ENCODE results near the gene KRT82. TPM values are rescaled to one million over a fixed set of nuclear protein-coding genes. Genes with fewer than 3 reads are reported as not detected.

KRT82 gene
- total RNA-seq, 1 experiment from 2014 or later, result not detected

- no peak overlapping the region for H3K27ac Mint-ChIP-seq
- no peak overlapping the region for H3K18ac ChIP-seq (ENCODE audit: insufficient read length, low read depth, low read length)
Observed at GRCh38 chr12:52349196-52349595, 56.9 kb downstream of the KRT82 start.

More at GRCh38 chr12:52349196-52349595, 56.9 kb downstream of the KRT82 start:
- WGBS (ENCODE audit: extremely low coverage, insufficient read length, low lambda C conversion rate), result no CpG with 5 or more reads among the region's 6 CpGs
- no peak for TF ChIP-seq CTCF (conservative IDR thresholded peaks at IDR 0.05)
- H3K36me3 Mint-ChIP-seq (ENCODE audit: insufficient read depth in 1 of 3, low read depth in 3 of 3), result no peaks in the 10 kb centered on the region
- H2BK15ac ChIP-seq (ENCODE audit: low read depth, low read length), result no peak overlapping the region
- no peaks in the 10 kb centered on the region for H3K23me2 ChIP-seq (ENCODE audit: insufficient read length, low read depth, low read length, poor library complexity, severe bottlenecking)
- no peak overlapping the region for H3K9ac ChIP-seq (ENCODE audit: extremely low read depth, insufficient read length, low read length)
- peaks cover 2% of the 10 kb centered on the region in 2 experiments; a peak in 2 of 4 replicates for H3K4me1 Mint-ChIP-seq
- no peak overlapping the region for H3K23ac ChIP-seq (ENCODE audit: insufficient read length, low read depth, low read length)
- no peak overlapping the region for H3K27ac ChIP-seq (ENCODE audit: insufficient read length, low read depth, low read length)
- H4K5ac ChIP-seq (ENCODE audit: insufficient read length, low read depth, low read length), result no peak overlapping the region
- H2BK120ac ChIP-seq (ENCODE audit: low read depth, low read length, poor library complexity, severe bottlenecking), result no peak overlapping the region
- H3K9me3 Mint-ChIP-seq, result no peaks in the 10 kb centered on the region
- no peak overlapping the region for H2AFZ ChIP-seq (ENCODE audit: low read length)
- no peaks in the 10 kb centered on the region for H3K79me2 ChIP-seq (ENCODE audit: insufficient read depth, low read length)
- no peak overlapping the region for H2BK5ac ChIP-seq (ENCODE audit: insufficient read length, low read length)
- peaks cover 8% of the 10 kb centered on the region for H3K27me3 Mint-ChIP-seq (ENCODE audit: low read depth)
- H3T11ph ChIP-seq (ENCODE audit: low read length), result no peak overlapping the region
- no peak for DNase-seq
- no peak overlapping the region for H3K14ac ChIP-seq (ENCODE audit: insufficient read depth, low read length)
- no peaks in the 10 kb centered on the region for H4K20me1 ChIP-seq (ENCODE audit: control insufficient read depth, insufficient read depth, insufficient read length)
- no peaks in the 10 kb centered on the region for H3K79me1 ChIP-seq (ENCODE audit: insufficient read depth, low read depth, low read length, poor library complexity, severe bottlenecking)
- H3K4me2 ChIP-seq (ENCODE audit: insufficient read depth, insufficient read length, low read length), result no peak overlapping the region
- no peak overlapping the region for H3K4me3 Mint-ChIP-seq
- no peak overlapping the region for H4K91ac ChIP-seq (ENCODE audit: insufficient read length, low read depth, low read length)
- H3K27me3 ChIP-seq (ENCODE audit: insufficient read depth, low read length), result no peaks in the 10 kb centered on the region
- no peak overlapping the region for H2BK20ac ChIP-seq (ENCODE audit: low read depth, low read length, poor library complexity, severe bottlenecking)
- no peak overlapping the region for H2AK5ac ChIP-seq (ENCODE audit: insufficient read length, low read length)
- H3K4me1 ChIP-seq (ENCODE audit: insufficient read depth, low read length), result no peaks in the 10 kb centered on the region
- H3K4ac ChIP-seq (ENCODE audit: low read depth, low read length), result no peak overlapping the region
- H3K56ac ChIP-seq (ENCODE audit: insufficient read length, low read depth, low read length), result no peak overlapping the region
- no peak overlapping the region for H2BK12ac ChIP-seq (ENCODE audit: insufficient read length, low read depth, low read length)
- no peaks in the 10 kb centered on the region for H3K9me3 ChIP-seq (ENCODE audit: control insufficient read depth, low read depth, low read length)
- H4K8ac ChIP-seq (replicated peaks; ENCODE audit: insufficient read length, low read depth, low read length), result no peak overlapping the region
